Measurements from ENCODE around the gene KRT24.

DNA sequence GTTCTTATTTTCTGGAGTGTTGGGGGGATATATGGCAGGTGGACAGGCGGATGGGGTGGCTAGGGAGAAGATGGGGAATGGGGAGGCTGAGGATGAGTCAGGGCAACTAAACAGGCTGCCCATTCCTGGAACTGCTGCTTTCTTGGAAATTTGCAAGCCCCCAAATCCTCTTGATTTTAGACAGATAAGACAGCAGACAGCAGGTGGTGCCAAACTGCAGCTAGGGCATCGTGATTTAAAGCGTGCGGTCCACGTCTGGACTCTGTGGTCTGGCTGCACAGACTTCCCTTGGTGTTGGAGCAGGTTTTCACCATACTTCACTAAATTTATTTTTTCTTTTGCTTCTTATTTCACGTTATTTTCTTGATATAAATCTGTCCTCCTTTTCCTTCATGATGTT lies 10.9 kb upstream of the KRT24 start:
- TF ChIP-seq, protein P1, sequence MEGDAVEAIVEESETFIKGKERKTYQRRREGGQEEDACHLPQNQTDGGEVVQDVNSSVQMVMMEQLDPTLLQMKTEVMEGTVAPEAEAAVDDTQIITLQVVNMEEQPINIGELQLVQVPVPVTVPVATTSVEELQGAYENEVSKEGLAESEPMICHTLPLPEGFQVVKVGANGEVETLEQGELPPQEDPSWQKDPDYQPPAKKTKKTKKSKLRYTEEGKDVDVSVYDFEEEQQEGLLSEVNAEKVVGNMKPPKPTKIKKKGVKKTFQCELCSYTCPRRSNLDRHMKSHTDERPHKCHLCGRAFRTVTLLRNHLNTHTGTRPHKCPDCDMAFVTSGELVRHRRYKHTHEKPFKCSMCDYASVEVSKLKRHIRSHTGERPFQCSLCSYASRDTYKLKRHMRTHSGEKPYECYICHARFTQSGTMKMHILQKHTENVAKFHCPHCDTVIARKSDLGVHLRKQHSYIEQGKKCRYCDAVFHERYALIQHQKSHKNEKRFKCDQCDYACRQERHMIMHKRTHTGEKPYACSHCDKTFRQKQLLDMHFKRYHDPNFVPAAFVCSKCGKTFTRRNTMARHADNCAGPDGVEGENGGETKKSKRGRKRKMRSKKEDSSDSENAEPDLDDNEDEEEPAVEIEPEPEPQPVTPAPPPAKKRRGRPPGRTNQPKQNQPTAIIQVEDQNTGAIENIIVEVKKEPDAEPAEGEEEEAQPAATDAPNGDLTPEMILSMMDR (IDR thresholded peaks at IDR 0.05), result no peak
- no peak for TF ChIP-seq POLR2A (IDR thresholded peaks at IDR 0.05)

All from heart left ventricle (tissue), 13 donors.